Loucy (cell line): ENCODE data around the gene ARID3B.

ENCODE experiments used
- H2AFZ ChIP-seq: fragments of 200-600 bp; sonication (generic); 2 replicates; pipeline ENCODE4 v1.6.0; 2016; ENCODE audit warnings: antibody characterized with exemption, mild to moderate bottlenecking, low read length, moderate library complexity
- H3F3A ChIP-seq: fragments of 200-600 bp; 2 replicates; pipeline ENCODE4 v1.6.0; 2016; ENCODE audit warnings: antibody characterized with exemption, low read depth, mild to moderate bottlenecking
- H3K27me3 ChIP-seq: fragments of 200-600 bp; sonication (generic); 2 replicates; pipeline ENCODE4 v1.6.1; 2014; ENCODE audit warnings: low read length, mild to moderate bottlenecking; ENCODE audit not compliant: insufficient read depth, poor library complexity, severe bottlenecking
- H3K36me3 ChIP-seq: fragments of 200-600 bp; sonication (generic); 2 replicates; pipeline ENCODE4 v1.6.1; 2016; ENCODE audit warnings: low read length; ENCODE audit not compliant: insufficient read depth
- H3K4me1 ChIP-seq: fragments of 200-600 bp; sonication (generic); 2 replicates; pipeline ENCODE4 v1.5.1; 2014; ENCODE audit warnings: low read length, mild to moderate bottlenecking; ENCODE audit not compliant: insufficient read depth, poor library complexity, severe bottlenecking
- H3K4me2 ChIP-seq: fragments of 200-600 bp; sonication (generic); 2 replicates; pipeline ENCODE4 v1.6.0; 2014; ENCODE audit warnings: antibody characterized with exemption, low read length, low read depth, mild to moderate bottlenecking; ENCODE audit not compliant: poor library complexity, severe bottlenecking
- H3K4me3 ChIP-seq: fragments of 200-600 bp; sonication (generic); 2 replicates; pipeline ENCODE4 v1.5.1; 2014; ENCODE audit warnings: low read length, mild to moderate bottlenecking, mixed read lengths; ENCODE audit not compliant: poor library complexity, severe bottlenecking
- H3K79me2 ChIP-seq: fragments of 200-600 bp; sonication (generic); 2 replicates; pipeline ENCODE4 v1.6.1; 2014; ENCODE audit warnings: low read length; ENCODE audit not compliant: insufficient read depth
- H3K9ac ChIP-seq: fragments of 200-600 bp; sonication (generic); 2 replicates; pipeline ENCODE4 v1.6.0; 2014; ENCODE audit warnings: mild to moderate bottlenecking, low read depth, low read length, moderate library complexity; ENCODE audit not compliant: poor library complexity, severe bottlenecking
- H3K9me2 ChIP-seq: fragments of 200-600 bp; sonication (generic); replicated peaks from 2 replicates; pipeline ENCODE4 v1.6.1; 2016; ENCODE audit warnings: low read depth, low read length, mixed read lengths
- H3K9me3 ChIP-seq: fragments of 200-600 bp; sonication (generic); 2 replicates; pipeline ENCODE4 v1.6.1; 2014; ENCODE audit warnings: mild to moderate bottlenecking, antibody characterized with exemption, low read length, low read depth; ENCODE audit not compliant: insufficient read depth
- H4K20me1 ChIP-seq: fragments of 200-600 bp; sonication (generic); 2 replicates; pipeline ENCODE4 v1.6.0; 2014; ENCODE audit warnings: antibody characterized with exemption, low read length, mild to moderate bottlenecking; ENCODE audit not compliant: insufficient read depth, poor library complexity, severe bottlenecking
- EZH2phosphoT487 ChIP-seq: fragments of 200-600 bp; IDR thresholded peaks from 2 replicates; pipeline ENCODE4 v1.6.1; 2018; ENCODE audit warnings: antibody characterized with exemption, mild to moderate bottlenecking, moderate library complexity, borderline replicate concordance
- TF ChIP-seq, protein P1 (sequence below): fragments of 200-600 bp; sonication (generic); conservative IDR thresholded peaks from 2 replicates; pipeline ENCODE4 v1.5.1; 2014; ENCODE audit warnings: mild to moderate bottlenecking, antibody characterized with exemption, low read length

ARID3B gene

GRCh38 chr15:74519311-74519710, 21.7 kb upstream of the ARID3B start:
- Histone ChIP-seq H4K20me1 (no peaks in the 10 kb centered on the region), H3K27me3 (no peaks in the 10 kb centered on the region), H3F3A (no peaks in the 10 kb centered on the region), H3K79me2 (no peaks in the 10 kb centered on the region), H3K4me1 (no peaks in the 10 kb centered on the region), H3K36me3 (no peaks in the 10 kb centered on the region), H2AFZ (no peak overlapping the region), H3K9me2 (no peaks in the 10 kb centered on the region), H3K9ac (no peak overlapping the region), H3K4me2 (no peak overlapping the region), H3K4me3 (no peak overlapping the region), H3K9me3 (no peaks in the 10 kb centered on the region)
- no peak for TF ChIP-seq EZH2phosphoT487
- TF ChIP-seq, protein P1, sequence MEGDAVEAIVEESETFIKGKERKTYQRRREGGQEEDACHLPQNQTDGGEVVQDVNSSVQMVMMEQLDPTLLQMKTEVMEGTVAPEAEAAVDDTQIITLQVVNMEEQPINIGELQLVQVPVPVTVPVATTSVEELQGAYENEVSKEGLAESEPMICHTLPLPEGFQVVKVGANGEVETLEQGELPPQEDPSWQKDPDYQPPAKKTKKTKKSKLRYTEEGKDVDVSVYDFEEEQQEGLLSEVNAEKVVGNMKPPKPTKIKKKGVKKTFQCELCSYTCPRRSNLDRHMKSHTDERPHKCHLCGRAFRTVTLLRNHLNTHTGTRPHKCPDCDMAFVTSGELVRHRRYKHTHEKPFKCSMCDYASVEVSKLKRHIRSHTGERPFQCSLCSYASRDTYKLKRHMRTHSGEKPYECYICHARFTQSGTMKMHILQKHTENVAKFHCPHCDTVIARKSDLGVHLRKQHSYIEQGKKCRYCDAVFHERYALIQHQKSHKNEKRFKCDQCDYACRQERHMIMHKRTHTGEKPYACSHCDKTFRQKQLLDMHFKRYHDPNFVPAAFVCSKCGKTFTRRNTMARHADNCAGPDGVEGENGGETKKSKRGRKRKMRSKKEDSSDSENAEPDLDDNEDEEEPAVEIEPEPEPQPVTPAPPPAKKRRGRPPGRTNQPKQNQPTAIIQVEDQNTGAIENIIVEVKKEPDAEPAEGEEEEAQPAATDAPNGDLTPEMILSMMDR, result no peak

- no peaks in the 10 kb centered on the region for H3F3A ChIP-seq
- H3K79me2 ChIP-seq, result no peaks in the 10 kb centered on the region
- no peaks in the 10 kb centered on the region for H4K20me1 ChIP-seq
Measured at GRCh38 chr15:74520407-74520806, 20.6 kb upstream of the ARID3B start.

DNA sequence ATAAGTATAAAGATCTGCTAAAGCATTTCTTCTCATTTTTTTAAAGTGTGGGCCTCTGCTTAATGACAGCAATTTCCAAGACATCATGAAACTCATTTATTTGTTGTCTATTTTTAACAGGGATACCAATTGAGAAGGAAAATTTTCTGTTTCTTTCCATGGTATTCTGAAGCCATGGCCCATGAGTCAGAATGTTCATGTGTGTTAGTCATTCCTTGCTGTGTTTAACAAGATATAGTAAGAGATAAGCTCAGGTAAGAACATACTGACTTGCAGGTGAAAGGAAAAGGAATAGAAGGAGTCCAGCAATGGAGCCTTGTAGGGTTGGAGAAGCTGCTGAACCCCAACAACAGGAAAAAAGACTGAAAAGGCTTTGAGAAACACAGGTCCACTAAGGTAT, 17.0 kb upstream of the ARID3B start:
- TF ChIP-seq, protein P1, result no peak
- no peak for TF ChIP-seq EZH2phosphoT487
- H2AFZ ChIP-seq, result no peak overlapping the region
- no peaks in the 10 kb centered on the region for H3F3A ChIP-seq
- H4K20me1 ChIP-seq, result no peaks in the 10 kb centered on the region
- H3K27me3 ChIP-seq, result no peaks in the 10 kb centered on the region
- H3K4me3 ChIP-seq, result no peak overlapping the region
- no peak overlapping the region for H3K9ac ChIP-seq
- no peaks in the 10 kb centered on the region for H3K79me2 ChIP-seq
- no peak overlapping the region for H3K4me2 ChIP-seq
- H3K9me2 ChIP-seq, result no peaks in the 10 kb centered on the region
- H3K36me3 ChIP-seq, result no peaks in the 10 kb centered on the region
- no peaks in the 10 kb centered on the region for H3K4me1 ChIP-seq
- H3K9me3 ChIP-seq, result no peaks in the 10 kb centered on the region

More at GRCh38 chr15:74520407-74520806, 20.6 kb upstream of the ARID3B start:
- no peaks in the 10 kb centered on the region for H3K9me3 ChIP-seq
- no peak overlapping the region for H3K4me2 ChIP-seq
- no peaks in the 10 kb centered on the region for H3K4me1 ChIP-seq
- no peak overlapping the region for H3K9ac ChIP-seq
- no peaks in the 10 kb centered on the region for H3K27me3 ChIP-seq
- no peak overlapping the region for H2AFZ ChIP-seq
- H3K4me3 ChIP-seq, result no peak overlapping the region
- TF ChIP-seq, protein P1, result no peak
- H3K36me3 ChIP-seq, result no peaks in the 10 kb centered on the region
- no peaks in the 10 kb centered on the region for H3K9me2 ChIP-seq
